OCI-M2 (cell line): ENCODE results near the gene CTNNA3.
"Not testable (repeated sequence)": the region's sequence is repeated elsewhere in the genome, so short reads cannot be mapped to it uniquely, and the experiment has no call there.

ENCODE experiments used
- DNase-seq: peaks from one replicate; lab custom pipeline; 2025; ENCODE audit not compliant: unreplicated experiment; lab: John Stamatoyannopoulos, UW

The CTNNA3 gene

GRCh38 chr10:67696029-67696428 is at the start of gene CTNNA3:
Gene CTNNA3 (minus strand): TSS chr10:67696195.
- no peak for DNase-seq

- DNase-seq: no peak
These were observed 39.4 kb upstream of the CTNNA3 start for GRCh38 chr10:67735430-67735829.

GRCh38 chr10:67733511-67733910 is 37.5 kb upstream of the CTNNA3 start:
- DNase-seq: no peak

GRCh38 chr10:67725567-67725966 is 29.6 kb upstream of the CTNNA3 start:
- DNase-seq: no peak

- DNase-seq: no peak
These were observed 27.6 kb upstream of the CTNNA3 start for GRCh38 chr10:67723601-67724000.

GRCh38 chr10:67722113-67722512 is 26.1 kb upstream of the CTNNA3 start:
- no peak for DNase-seq

GRCh38 chr10:67716455-67716854 is 20.5 kb upstream of the CTNNA3 start:
- not testable (repeated sequence) for DNase-seq

- DNase-seq: no peak
These were observed 9.9 kb upstream of the CTNNA3 start for GRCh38 chr10:67705921-67706320.

- DNase-seq: not testable (repeated sequence)
These were observed 3.7 kb upstream of the CTNNA3 start for GRCh38 chr10:67699613-67700270.

GRCh38 chr10:67698164-67698563 is 2.2 kb upstream of the CTNNA3 start:
- DNase-seq: no peak

- no peak for DNase-seq
These were observed 1.7 kb upstream of the CTNNA3 start for GRCh38 chr10:67697724-67698131.

- DNase-seq: no peak
These were observed 684 bp upstream of the CTNNA3 start for GRCh38 chr10:67696679-67697078.

GRCh38 chr10:67695555-67695954 is 440 bp downstream of the CTNNA3 start:
- no peak for DNase-seq

- DNase-seq: not testable (repeated sequence)
These were observed 4.1 kb downstream of the CTNNA3 start for GRCh38 chr10:67691861-67692260.

- DNase-seq: not testable (repeated sequence)
These were observed 5.5 kb downstream of the CTNNA3 start for GRCh38 chr10:67690540-67690939.

- DNase-seq: not testable (repeated sequence)
These were observed 11.9 kb downstream of the CTNNA3 start for GRCh38 chr10:67684140-67684539.

GRCh38 chr10:67678335-67678974 is 17.5 kb downstream of the CTNNA3 start:
- no peak for DNase-seq

- DNase-seq: no peak
These were observed 19.7 kb downstream of the CTNNA3 start for GRCh38 chr10:67676208-67676825.

- no peak for DNase-seq
These were observed 25.6 kb downstream of the CTNNA3 start for GRCh38 chr10:67670401-67670800.

- no peak for DNase-seq
These were observed 26.0 kb downstream of the CTNNA3 start for GRCh38 chr10:67669978-67670377.

- DNase-seq: no peak
These were observed 27.5 kb downstream of the CTNNA3 start for GRCh38 chr10:67668448-67668847.

GRCh38 chr10:67667035-67667425 is 29.0 kb downstream of the CTNNA3 start:
- DNase-seq: no peak
